GM19239 (cell line): Measurements from ENCODE around the gene BIRC3.
A peak's percentile ranks its signal among the peaks of the same experiment; 100 is the strongest.

Experiments used
- DNase-seq: peaks from one replicate; pipeline ENCODE4 v3.0.0; 2011; ENCODE audit warnings: low spot score; ENCODE audit not compliant: insufficient read length
- FAIRE-seq: peaks from 2 replicates; lab custom pipeline; 2011; peaks lifted over from hg19 to GRCh38; lab: Jason Lieb, UNC

The BIRC3 gene

DNA sequence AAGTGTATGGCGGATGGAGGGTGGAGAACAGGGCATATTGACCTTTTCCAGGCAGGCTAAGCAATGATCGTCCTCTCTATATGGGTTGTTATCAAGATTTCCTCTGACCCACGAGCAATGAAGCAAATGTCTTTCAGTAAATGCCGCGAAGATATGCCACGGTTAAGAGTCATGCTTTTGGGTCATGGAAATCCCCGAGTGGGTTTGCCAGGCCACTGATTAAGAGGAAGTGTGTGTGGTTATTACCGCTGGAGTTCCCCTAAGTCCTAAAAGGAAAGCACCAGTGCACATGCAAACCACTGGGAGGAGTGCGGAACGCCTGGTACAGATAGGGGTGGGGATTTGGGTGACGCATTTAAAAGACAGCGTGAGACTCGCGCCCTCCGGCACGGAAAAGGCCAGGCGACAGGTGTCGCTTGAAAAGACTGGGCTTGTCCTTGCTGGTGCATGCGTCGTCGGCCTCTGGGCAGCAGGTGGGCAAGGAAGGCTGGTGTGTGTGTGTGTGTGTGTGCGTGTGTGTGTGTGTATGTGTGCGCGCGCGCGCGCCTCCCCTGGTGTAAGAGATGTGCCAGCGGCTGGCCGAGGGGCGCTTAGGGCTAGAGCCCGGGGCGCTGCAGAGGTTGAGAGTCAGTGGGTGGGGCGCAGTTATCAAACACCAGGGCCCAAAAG lies at the start of gene BIRC3:
TSS of gene BIRC3 (plus strand) at position 386 of the 669 bp plus-strand sequence. CDS start 7,026 bp downstream, outside the sequence.
- peak; percentile 44 for DNase-seq
- peak; percentile 99 for FAIRE-seq

DNA sequence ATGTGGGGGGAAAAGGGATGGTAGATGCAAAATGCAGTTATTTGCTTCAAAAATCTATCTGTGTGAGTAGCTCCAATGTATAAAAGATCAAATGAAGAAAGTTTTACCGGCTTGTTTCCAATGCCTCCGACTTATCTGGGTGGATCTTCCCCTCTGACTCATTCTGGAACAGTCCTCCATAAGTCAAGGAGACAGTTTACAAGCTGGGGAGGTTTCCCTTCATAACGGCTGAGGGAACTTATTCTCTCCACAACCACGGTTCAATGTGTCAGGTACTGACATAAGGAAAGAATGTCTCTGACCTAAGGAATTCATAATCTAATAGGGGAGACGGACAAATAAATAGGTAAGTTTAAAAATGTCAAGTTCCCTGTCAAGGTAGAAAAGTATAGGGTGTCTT lies 49.7 kb upstream of the BIRC3 start:
- DNase-seq (no peak), FAIRE-seq (no peak)

DNA sequence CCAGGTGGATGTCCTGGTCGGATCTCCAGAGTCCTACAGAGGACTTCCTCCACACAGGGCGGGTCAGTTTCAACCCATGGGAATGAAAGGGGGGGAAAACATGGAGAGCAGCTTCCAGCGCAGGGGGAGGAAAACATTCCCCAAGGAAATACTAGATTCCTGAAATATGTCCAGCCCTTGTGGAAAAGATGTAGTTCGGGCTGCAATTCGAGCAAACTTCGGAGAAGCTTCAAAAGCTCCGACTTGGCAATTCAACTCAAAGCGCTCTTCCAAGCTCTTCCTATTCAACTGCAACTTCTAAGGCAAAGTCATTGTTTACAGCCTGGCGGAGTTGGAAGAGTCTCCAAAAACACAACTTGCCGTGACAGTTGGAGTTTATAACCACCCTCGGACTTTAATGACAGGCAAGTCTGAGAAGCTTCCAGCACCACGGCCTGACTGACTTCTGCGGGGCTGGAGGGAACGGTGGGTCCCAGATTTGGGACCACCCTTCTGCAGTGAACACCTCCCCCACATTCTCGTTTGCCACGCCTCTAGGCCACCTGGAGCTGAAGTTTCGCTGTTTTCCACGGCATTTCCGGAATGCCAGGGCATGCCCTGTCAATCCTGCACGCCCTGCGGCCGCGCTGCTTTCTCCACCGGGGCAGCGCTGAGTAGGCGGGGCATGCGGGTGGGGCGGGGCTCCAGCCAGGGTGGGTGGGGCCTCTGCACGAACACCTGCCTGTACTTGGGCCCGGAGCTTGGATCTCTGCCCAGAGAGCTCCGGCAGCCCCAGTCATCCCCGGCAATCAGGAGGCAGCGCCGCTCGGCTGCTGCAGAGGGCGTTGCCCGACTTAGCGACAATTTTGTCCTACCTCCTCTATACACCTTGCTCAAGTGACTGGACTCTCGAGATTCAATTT lies 49.0 kb upstream of the BIRC3 start:
- peak; percentile 62 for DNase-seq

GRCh38 chr11:102268985-102269470 lies 48.3 kb upstream of the BIRC3 start:
- no peak for DNase-seq
- no peak for FAIRE-seq

More for the DNA sequence above, 49.0 kb upstream of the BIRC3 start:
- FAIRE-seq = no peak

DNA sequence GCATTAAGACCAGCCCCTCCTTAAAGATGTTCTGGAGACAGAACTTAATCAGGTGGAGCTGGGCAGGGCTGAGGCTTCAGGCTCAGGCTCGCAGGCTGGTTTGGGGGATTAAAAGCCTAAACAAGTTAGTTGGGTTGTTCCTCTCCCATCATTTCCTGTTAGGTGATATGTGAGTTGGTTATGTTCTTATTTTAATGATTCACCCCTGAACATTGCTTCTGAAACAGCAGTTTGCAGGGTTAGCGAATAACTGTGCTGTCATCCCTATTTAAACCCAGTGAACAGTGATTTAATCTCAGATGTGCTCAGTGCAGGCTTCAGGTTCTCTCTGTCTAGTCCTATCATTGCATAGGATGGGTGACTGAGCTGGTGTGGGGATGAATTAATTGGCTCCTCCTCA lies 47.4 kb upstream of the BIRC3 start:
- DNase-seq = no peak
- no peak for FAIRE-seq

- FAIRE-seq (no peak), DNase-seq (no peak)
Observed at GRCh38 chr11:102272047-102272824, 45.0 kb upstream of the BIRC3 start.

DNA sequence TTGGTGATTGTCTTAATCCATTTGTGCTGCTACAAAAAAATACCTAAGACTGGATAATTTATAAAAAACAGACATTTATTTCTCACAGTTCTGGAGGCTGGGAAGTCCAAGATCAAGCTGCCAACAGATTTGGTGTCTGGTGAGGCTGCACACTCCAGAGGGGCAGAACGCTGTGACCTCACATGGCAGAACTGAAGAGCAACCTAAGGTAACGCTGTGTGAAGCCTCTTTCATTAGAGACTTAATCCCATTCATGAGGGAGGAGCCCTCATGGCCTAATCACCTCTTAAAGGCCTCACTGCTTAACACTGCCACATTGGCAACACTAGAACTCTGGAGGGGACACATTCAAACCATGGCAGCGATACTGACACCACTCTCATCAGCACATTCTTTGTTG lies 42.7 kb upstream of the BIRC3 start:
- FAIRE-seq = no peak

DNA sequence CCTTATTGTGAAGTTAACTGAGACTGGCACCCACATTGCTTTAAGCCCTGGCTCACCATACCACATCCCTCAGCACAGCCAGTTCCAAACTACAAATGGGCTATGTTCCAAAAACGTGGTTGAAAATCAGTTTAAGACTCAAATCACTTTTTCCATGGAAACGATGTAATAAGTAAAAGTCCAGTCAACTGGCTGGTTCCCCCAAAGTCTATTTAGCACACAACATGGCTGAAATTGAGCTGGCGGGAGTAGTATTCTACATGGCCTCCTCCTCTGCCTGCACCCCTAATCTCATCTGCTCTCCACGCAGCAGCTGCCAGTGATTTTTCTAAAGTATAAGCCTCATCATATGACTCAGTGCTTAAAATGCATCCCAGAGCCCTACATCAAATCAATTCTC lies 40.9 kb upstream of the BIRC3 start:
- DNase-seq = no peak
- no peak for FAIRE-seq

More for the DNA sequence above, 42.7 kb upstream of the BIRC3 start:
- no peak for DNase-seq

- FAIRE-seq = no peak
- no peak for DNase-seq
Observed at GRCh38 chr11:102276783-102277182, 40.5 kb upstream of the BIRC3 start.

DNA sequence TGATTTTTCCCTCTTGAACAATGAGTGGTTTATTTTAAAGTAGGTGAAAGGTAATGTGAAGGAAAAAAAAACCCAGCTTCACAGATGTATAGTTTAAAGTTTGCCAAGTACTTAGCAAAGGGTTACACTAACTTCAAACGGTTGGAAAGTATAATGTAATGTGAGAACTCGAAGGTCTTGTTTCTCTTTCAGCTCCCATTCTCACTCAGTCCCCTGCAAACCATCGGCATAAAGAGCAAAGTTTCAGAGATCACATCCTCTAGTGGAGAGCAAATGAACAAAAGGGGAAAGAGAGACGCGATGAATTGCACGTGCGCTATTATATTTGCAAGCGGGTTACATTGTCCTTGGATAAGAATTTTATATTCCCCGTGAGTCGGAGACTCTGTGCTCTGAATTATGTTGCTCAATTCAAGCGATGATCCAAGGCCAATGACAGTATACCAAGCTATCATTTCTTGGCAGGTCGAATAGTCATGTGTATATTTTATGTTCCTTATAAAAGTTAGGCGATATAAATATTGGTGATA lies 37.6 kb upstream of the BIRC3 start:
- FAIRE-seq = peak; percentile 86
- DNase-seq = no peak

DNA sequence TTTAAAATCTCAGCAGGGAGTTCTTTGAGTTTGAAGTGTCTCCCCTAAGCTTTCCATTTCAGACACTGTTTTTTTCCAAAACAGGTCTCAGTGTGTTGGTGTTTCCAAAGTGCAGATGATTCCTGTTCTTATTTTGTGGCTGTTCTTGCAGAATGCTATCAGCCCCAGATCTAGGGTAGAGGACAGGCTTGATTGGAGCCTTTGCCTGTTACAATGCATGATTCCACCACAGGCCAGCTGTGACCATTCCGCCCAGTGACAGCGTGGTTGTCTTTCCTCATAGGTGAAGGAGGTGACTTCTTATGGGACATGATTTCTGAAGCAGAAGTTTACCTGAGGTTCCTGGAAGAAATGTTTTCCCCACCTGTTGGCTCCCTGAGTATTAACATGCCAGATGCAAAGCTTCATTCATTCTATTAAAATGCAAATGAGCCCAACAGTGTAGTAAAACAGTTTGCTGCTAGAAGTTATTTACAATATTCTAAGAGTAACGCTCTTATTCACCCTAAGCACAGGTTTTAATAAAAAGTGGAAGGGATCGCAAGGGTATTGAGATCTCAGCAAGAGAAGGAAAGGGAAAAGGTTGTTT lies 36.9 kb upstream of the BIRC3 start:
- DNase-seq (no peak), FAIRE-seq (no peak)

- DNase-seq (no peak), FAIRE-seq (no peak)
Observed at GRCh38 chr11:102283116-102283485, 34.2 kb upstream of the BIRC3 start.

DNA sequence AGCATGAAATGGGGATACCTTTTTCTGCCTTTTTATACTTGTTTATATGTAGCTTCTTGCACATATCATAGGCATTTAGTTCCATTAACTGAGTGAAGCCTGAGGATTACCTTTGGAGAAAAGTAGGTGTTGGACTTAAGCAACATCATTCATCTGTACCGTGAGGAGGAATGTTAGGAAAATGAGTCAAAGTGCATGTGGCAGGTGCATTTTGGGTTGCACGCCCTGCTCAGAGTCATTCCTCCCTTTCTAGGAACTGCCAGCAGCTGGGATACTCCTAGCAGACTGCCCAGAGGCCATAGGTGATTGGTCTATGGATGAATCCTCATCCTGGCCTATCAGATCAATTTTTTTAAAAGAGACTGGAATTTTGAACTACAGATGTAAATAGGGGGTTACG lies 33.3 kb upstream of the BIRC3 start:
- DNase-seq = no peak
- FAIRE-seq = no peak

GRCh38 chr11:102286292-102286691 lies 31.0 kb upstream of the BIRC3 start:
- DNase-seq (no peak), FAIRE-seq (no peak)

DNA sequence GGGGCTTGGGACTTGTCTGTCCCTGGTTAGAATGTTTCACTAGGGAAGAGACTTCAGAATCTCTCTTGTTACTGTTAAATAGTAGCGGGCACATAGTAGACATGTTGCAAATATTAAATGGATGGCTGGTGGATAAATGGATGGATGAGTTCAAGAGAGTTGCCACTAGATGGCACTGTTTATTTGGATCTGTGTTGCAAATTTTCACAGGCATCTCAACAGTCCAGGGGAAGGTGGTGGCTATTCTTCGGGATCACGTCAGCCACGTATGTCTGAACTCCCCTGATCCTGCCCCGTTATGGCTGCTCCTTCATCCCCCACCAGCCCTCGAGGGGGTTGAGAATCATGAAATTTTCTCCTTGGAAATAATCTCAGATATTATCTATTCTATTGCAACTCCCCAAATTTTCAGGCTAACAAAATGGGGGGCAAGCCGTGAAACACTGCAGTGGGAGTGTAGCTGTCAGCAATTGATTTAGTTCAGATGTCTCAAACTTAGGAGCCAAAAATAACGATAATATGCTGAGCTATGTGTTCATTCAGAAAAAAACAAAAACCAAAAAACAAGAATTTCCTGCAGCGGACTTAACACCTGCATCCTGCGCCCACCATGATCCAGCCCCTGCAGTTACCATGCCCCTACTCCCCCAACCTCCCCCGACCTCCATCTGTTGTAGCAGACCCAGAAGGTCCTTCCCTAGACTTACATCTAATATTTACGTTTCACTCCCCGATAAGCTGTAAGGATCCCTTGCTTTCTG lies 29.1 kb upstream of the BIRC3 start:
- FAIRE-seq (peak; percentile 82), DNase-seq (peak; percentile 53)

DNA sequence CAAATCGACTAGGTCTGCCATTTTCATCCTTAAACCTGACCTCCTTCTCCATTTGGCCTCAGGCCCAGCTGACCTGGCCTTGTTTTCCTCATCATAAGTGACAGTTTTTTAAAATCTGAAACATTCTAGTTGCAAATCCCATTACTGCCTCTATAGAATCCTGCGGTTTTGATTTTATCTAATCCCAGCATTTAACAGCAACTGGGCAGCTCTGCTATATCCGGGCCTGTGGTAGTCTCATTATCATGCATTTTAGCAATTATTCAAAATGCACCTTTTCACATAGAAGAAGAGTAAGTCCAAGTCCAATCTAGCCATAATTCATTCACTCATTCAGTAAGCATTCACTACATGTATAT lies 28.6 kb upstream of the BIRC3 start:
- no peak for FAIRE-seq

GRCh38 chr11:102289592-102289991 lies 27.7 kb upstream of the BIRC3 start:
- FAIRE-seq (no peak), DNase-seq (no peak)

More for the DNA sequence above, 28.6 kb upstream of the BIRC3 start:
- DNase-seq = no peak

DNA sequence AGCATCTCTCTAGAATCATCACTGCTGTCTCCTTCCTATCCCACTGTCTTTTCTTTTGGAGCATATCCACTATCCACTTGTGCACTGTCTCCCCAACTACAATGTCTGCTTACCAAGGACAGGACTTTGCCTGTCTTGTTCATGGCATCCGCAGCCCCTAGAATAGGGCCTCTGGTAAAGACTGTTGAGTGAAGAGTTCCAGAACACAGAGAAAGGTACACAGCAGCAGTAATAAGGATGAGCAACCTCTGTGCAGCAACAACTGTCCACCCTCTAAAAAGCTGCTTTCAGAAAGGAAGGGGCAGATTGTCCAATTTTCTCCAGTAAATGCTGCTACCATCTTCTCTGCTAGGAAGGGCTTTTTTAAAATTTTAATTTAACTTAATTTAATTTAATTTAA lies 25.5 kb upstream of the BIRC3 start:
- FAIRE-seq (no peak), DNase-seq (no peak)

GRCh38 chr11:102292933-102293332 lies 24.4 kb upstream of the BIRC3 start:
- no peak for FAIRE-seq
- DNase-seq = no peak
